Parathyroid adenoma (tissue), 2 donors: ENCODE results near the gene TRAF3IP3.

Experiments
- H2AFZ ChIP-seq: fragments of 300-600 bp; sonication (generic); one replicate; pipeline ENCODE4 v1.7.0; 2017; ENCODE audit warnings: antibody characterized with exemption, mild to moderate bottlenecking
- H3K27ac ChIP-seq: fragments of 300-600 bp; sonication (generic); one replicate; pipeline ENCODE4 v1.7.0; 2017
- H3K27me3 ChIP-seq: fragments of 300-600 bp; sonication (generic); one replicate; pipeline ENCODE4 v1.7.0; 2017; ENCODE audit warnings: low read length; ENCODE audit not compliant: control insufficient read depth, insufficient read depth
- H3K36me3 ChIP-seq: fragments of 300-600 bp; sonication (generic); one replicate; pipeline ENCODE4 v1.7.0; 2017; ENCODE audit warnings: low read length; ENCODE audit not compliant: control insufficient read depth, insufficient read depth
- H3K4me1 ChIP-seq: fragments of 300-600 bp; sonication (generic); one replicate; pipeline ENCODE4 v1.7.0; 2017; ENCODE audit warnings: control low read depth
- H3K4me2 ChIP-seq: fragments of 300-600 bp; sonication (generic); one replicate; pipeline ENCODE4 v1.7.0; 2017; ENCODE audit warnings: low read length
- H3K4me3 ChIP-seq: fragments of 300-600 bp; sonication (generic); one replicate; pipeline ENCODE4 v1.7.0; 2017; ENCODE audit warnings: low read depth, low read length
- H3K79me2 ChIP-seq: fragments of 300-600 bp; sonication (generic); one replicate; pipeline ENCODE4 v1.7.0; 2017; ENCODE audit warnings: control low read depth
- H3K9ac ChIP-seq: fragments of 300-600 bp; sonication (generic); one replicate; pipeline ENCODE4 v1.7.0; 2017; ENCODE audit warnings: mild to moderate bottlenecking
- H3K9me3 ChIP-seq: fragments of 300-600 bp; sonication (generic); one replicate; pipeline ENCODE4 v1.7.0; 2017; ENCODE audit warnings: low read length; ENCODE audit not compliant: control insufficient read depth
- CTCF ChIP-seq: fragments of 300-600 bp; sonication (generic); IDR thresholded peaks from one replicate; pipeline ENCODE4 v1.7.0; 2017; ENCODE audit warnings: antibody characterized with exemption, mild to moderate bottlenecking
- donor health status: primary hyperparathyroidism.

The TRAF3IP3 gene

GRCh38 chr1:209748620-209749019, 7.2 kb upstream of the TRAF3IP3 start:
- Histone ChIP-seq H3K79me2 (no peaks in the 10 kb centered on the region), H2AFZ (no peak overlapping the region), H3K4me3 (no peak overlapping the region), H3K36me3 (no peaks in the 10 kb centered on the region), H3K27me3 (no peaks in the 10 kb centered on the region), H3K4me2 (no peak overlapping the region), H3K4me1 (peaks cover 2% of the 10 kb centered on the region), H3K9ac (no peak overlapping the region), H3K27ac (no peak overlapping the region), H3K9me3 (no peaks in the 10 kb centered on the region)
- no peak for TF ChIP-seq CTCF

- Histone ChIP-seq H3K4me3 (no peak overlapping the region), H3K4me1 (peaks cover 2% of the 10 kb centered on the region), H3K79me2 (no peaks in the 10 kb centered on the region), H3K4me2 (no peak overlapping the region), H3K27ac (no peak overlapping the region), H3K36me3 (no peaks in the 10 kb centered on the region), H3K9ac (no peak overlapping the region), H2AFZ (no peak overlapping the region), H3K27me3 (no peaks in the 10 kb centered on the region), H3K9me3 (no peaks in the 10 kb centered on the region)
- TF ChIP-seq CTCF = no peak
These were observed 6.6 kb upstream of the TRAF3IP3 start for GRCh38 chr1:209749205-209749604.

DNA sequence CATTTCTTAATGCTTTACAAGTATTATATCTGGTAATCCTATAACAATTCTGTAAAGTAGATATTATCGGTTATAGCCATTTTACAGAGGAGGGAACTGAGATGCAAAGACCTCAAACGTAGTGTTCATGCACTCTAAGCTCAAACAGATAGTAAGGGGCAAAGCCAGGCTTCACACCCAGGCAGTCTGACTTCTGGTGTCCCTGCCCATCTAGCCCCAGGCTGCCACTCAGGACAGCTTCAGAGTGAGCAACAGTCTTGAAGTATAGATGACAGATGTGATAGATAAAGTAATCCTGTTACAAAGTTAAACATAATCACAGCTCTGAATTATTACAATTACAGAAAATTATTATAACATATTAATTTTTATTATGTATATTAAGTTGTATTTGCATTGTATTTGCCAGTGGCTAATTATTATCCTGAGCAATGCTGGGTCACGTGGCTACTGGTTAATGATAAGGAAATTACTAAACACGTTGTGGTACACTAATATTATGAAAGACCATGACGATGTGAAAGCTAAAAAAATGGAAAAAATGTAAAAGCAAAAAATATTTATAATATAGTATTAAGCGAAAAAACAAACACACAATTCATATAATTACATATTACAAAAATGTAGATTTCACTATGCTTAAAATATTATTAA, 6.1 kb upstream of the TRAF3IP3 start:
- no peak for TF ChIP-seq CTCF
- no peak overlapping the region for H3K27ac ChIP-seq
- H3K36me3 ChIP-seq = no peaks in the 10 kb centered on the region
- H3K27me3 ChIP-seq = no peaks in the 10 kb centered on the region
- peaks cover 2% of the 10 kb centered on the region for H3K4me1 ChIP-seq
- H3K9me3 ChIP-seq = no peaks in the 10 kb centered on the region
- H3K4me3 ChIP-seq = no peak overlapping the region
- no peak overlapping the region for H2AFZ ChIP-seq
- no peak overlapping the region for H3K4me2 ChIP-seq
- H3K9ac ChIP-seq = no peak overlapping the region
- no peaks in the 10 kb centered on the region for H3K79me2 ChIP-seq

DNA sequence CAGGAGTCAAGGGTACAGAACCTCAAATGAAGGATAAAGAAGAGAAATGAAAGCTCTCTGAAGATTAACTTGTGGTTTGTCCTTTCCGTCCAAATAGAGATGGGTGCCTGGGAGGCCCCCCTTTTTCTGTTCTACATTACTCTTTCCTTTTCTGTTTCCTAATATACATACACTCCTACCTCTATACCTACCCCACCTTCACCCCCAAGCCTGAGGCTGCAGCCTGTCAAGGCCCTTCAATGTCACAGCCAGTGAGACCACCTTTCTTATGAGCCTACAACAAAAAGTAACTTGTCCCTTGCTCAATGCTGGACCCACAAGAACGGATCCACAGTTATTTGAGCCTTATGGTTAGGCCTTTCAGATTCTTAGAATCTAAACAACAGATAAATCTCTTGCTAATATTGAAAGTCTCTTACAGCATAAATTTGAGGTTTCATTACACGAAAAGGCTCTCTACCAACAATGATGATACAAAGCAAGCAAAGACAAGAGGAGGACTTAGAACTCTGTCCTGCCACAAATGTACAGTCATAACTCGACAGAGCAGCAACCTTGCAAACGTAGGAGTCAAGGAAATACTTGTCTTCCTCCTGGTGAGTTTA, 4.1 kb upstream of the TRAF3IP3 start:
- no peak overlapping the region for H3K4me3 ChIP-seq
- peaks cover 1% of the 10 kb centered on the region for H3K4me1 ChIP-seq
- H3K36me3 ChIP-seq = no peaks in the 10 kb centered on the region
- H3K27ac ChIP-seq = no peak overlapping the region
- H3K79me2 ChIP-seq = no peaks in the 10 kb centered on the region
- TF ChIP-seq CTCF = no peak
- H3K9ac ChIP-seq = no peak overlapping the region
- H3K4me2 ChIP-seq = no peak overlapping the region
- H2AFZ ChIP-seq = no peak overlapping the region
- H3K27me3 ChIP-seq = no peaks in the 10 kb centered on the region
- H3K9me3 ChIP-seq = no peaks in the 10 kb centered on the region

- H3K4me1 ChIP-seq = no peaks in the 10 kb centered on the region
- H2AFZ ChIP-seq = no peak overlapping the region
- no peak overlapping the region for H3K4me3 ChIP-seq
- no peaks in the 10 kb centered on the region for H3K79me2 ChIP-seq
- H3K27ac ChIP-seq = no peak overlapping the region
- TF ChIP-seq CTCF = no peak
- H3K27me3 ChIP-seq = no peaks in the 10 kb centered on the region
- no peak overlapping the region for H3K9ac ChIP-seq
- H3K9me3 ChIP-seq = no peaks in the 10 kb centered on the region
- no peaks in the 10 kb centered on the region for H3K36me3 ChIP-seq
- H3K4me2 ChIP-seq = no peak overlapping the region
These were observed 3.0 kb upstream of the TRAF3IP3 start for GRCh38 chr1:209752890-209753289.
